DND-41 (cell line): ENCODE data around the gene TAF1B.

Experiments used
- ATAC-seq: fragments of 200-7000 bp; cut with Tn5 transposase; 3 replicates; pipeline ENCODE4 v1.9.1; 2021; ENCODE audit warnings: low read depth; ENCODE audit not compliant: insufficient read depth
- DNase-seq: peaks from one replicate; pipeline ENCODE4 v3.0.0-alpha.2; 2020
- H2AFZ ChIP-seq: 2 replicates; pipeline ENCODE4 v1.6.0; 2012; ENCODE audit warnings: low read depth, low read length
- H3K27ac ChIP-seq: 2 replicates; pipeline ENCODE4 v1.5.1; 2012; ENCODE audit warnings: low read length, inconsistent platforms
- H3K27me3 ChIP-seq: fragments of 200-600 bp; sonication (generic); 2 replicates; pipeline ENCODE4 v1.6.0; 2012; ENCODE audit warnings: low read length, mild to moderate bottlenecking, inconsistent platforms; ENCODE audit not compliant: insufficient read depth, poor library complexity
- H3K36me3 ChIP-seq: 2 replicates; pipeline ENCODE4 v1.5.1; 2012; ENCODE audit warnings: low read length, inconsistent platforms; ENCODE audit not compliant: insufficient read depth
- H3K4me1 ChIP-seq: 2 replicates; pipeline ENCODE4 v1.5.1; 2012; ENCODE audit warnings: mild to moderate bottlenecking, low read length; ENCODE audit not compliant: insufficient read depth
- H3K4me2 ChIP-seq: 2 replicates; pipeline ENCODE4 v1.6.0; 2012; ENCODE audit warnings: mild to moderate bottlenecking, moderate library complexity, low read length, inconsistent platforms; ENCODE audit not compliant: insufficient read depth
- H3K4me3 ChIP-seq, 2 experiments: fragments of 200-600 bp in 1 of 2; shearing (Covaris generic) in 1 of 2; 2 replicates each; pipeline ENCODE4 v1.5.1; 2012 to 2016; ENCODE audit warnings: inconsistent platforms in 2 of 2, low read length in 2 of 2, mild to moderate bottlenecking in 2 of 2, low read depth in 1 of 2, moderate library complexity in 1 of 2
- H3K79me2 ChIP-seq: 2 replicates; pipeline ENCODE4 v1.6.0; 2012; ENCODE audit warnings: low read length, inconsistent platforms; ENCODE audit not compliant: insufficient read depth
- H3K9ac ChIP-seq: 2 replicates; pipeline ENCODE4 v1.6.0; 2012; ENCODE audit warnings: low read depth, mild to moderate bottlenecking, inconsistent platforms, low read length, moderate library complexity
- H3K9me3 ChIP-seq: 2 replicates; pipeline ENCODE4 v1.5.1; 2012; ENCODE audit warnings: low read length, moderate library complexity, mild to moderate bottlenecking, inconsistent platforms; ENCODE audit not compliant: insufficient read depth, severe bottlenecking
- H4K20me1 ChIP-seq: 2 replicates; pipeline ENCODE4 v1.6.0; 2012; ENCODE audit warnings: low read length; ENCODE audit not compliant: insufficient read depth
- CTCF ChIP-seq: IDR thresholded peaks from 2 replicates; pipeline ENCODE4 v1.5.1; 2012; ENCODE audit warnings: borderline replicate concordance, low read length, moderate library complexity, mild to moderate bottlenecking; ENCODE audit not compliant: poor library complexity, severe bottlenecking; ENCODE audit errors: extremely low read depth
- EZH2 ChIP-seq: IDR thresholded peaks from 3 replicates; pipeline ENCODE4 v1.6.1; 2012; ENCODE audit warnings: borderline replicate concordance, low read depth, mild to moderate bottlenecking, moderate library complexity, low read length, inconsistent platforms; ENCODE audit not compliant: severe bottlenecking

TAF1B gene

GRCh38 chr2:9824441-9824840 lies 18.8 kb upstream of the TAF1B start:
- Histone ChIP-seq H2AFZ (no peak overlapping the region), H3K27ac (no peak overlapping the region), H3K4me2 (no peak overlapping the region), H3K4me3 (no peak overlapping the region), H3K79me2 (no peaks in the 10 kb centered on the region), H3K36me3 (no peaks in the 10 kb centered on the region), H3K27me3 (peaks cover 4% of the 10 kb centered on the region), H3K9ac (no peak overlapping the region), H3K4me1 (no peaks in the 10 kb centered on the region), H3K9me3 (no peaks in the 10 kb centered on the region), H4K20me1 (no peaks in the 10 kb centered on the region)
- ATAC-seq (no peak), DNase-seq (no peak)
- TF ChIP-seq EZH2 = no peak
- TF ChIP-seq CTCF = no peak

- H3K9me3 ChIP-seq = no peaks in the 10 kb centered on the region
- H3K4me2 ChIP-seq = no peak overlapping the region
- H2AFZ ChIP-seq = no peak overlapping the region
- peaks cover 4% of the 10 kb centered on the region for H3K27me3 ChIP-seq
- ATAC-seq (no peak), DNase-seq (no peak)
- no peak overlapping the region for H3K4me3 ChIP-seq
- TF ChIP-seq EZH2 = no peak
- no peak for TF ChIP-seq CTCF
- no peaks in the 10 kb centered on the region for H3K79me2 ChIP-seq
- no peaks in the 10 kb centered on the region for H4K20me1 ChIP-seq
- H3K36me3 ChIP-seq = no peaks in the 10 kb centered on the region
- H3K4me1 ChIP-seq = no peaks in the 10 kb centered on the region
- H3K27ac ChIP-seq = no peak overlapping the region
- no peak overlapping the region for H3K9ac ChIP-seq
Measured at GRCh38 chr2:9824956-9825720, 18.1 kb upstream of the TAF1B start.

GRCh38 chr2:9826208-9826607 lies 17.1 kb upstream of the TAF1B start:
- H3K4me3 ChIP-seq = no peak overlapping the region
- no peaks in the 10 kb centered on the region for H3K79me2 ChIP-seq
- DNase-seq = no peak
- no peaks in the 10 kb centered on the region for H3K4me1 ChIP-seq
- no peaks in the 10 kb centered on the region for H3K36me3 ChIP-seq
- no peaks in the 10 kb centered on the region for H4K20me1 ChIP-seq
- no peak overlapping the region for H2AFZ ChIP-seq
- H3K4me2 ChIP-seq = no peak overlapping the region
- H3K9me3 ChIP-seq = no peaks in the 10 kb centered on the region
- no peak overlapping the region for H3K27ac ChIP-seq
- peaks cover 4% of the 10 kb centered on the region for H3K27me3 ChIP-seq
- no peak for ATAC-seq
- TF ChIP-seq EZH2 (no peak), CTCF (no peak)
- H3K9ac ChIP-seq = no peak overlapping the region
